HG03159 (cell line): ENCODE results near the gene PTH.

Experiments used
- ATAC-seq: cut with Tn5 transposase; IDR thresholded peaks from one replicate; pipeline ENCODE4 v1.9.1; 2021; ENCODE audit warnings: mild to moderate bottlenecking, moderate library complexity; ENCODE audit not compliant: unreplicated experiment

The PTH gene

DNA sequence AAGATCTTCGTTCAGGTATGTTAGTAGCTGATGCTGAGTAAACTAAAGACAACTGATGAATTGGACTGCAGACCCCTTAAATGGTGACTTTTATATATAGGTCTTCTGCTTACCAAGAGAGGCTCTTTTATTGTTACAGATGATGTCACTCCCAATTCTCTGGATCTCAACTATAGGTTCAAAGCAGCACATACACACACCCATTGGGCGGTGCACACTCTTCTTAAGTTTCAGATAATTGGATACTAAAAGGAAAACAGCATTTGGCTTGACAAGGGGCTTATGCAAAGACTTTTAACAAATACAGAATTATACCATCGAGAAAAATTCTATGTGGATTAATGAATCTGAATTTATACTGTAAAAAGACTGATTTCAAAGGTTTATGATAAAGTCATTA, at the start of gene PTH:
Gene PTH, minus strand, starts transcription at position 69 of the 400 bp plus-strand sequence. CDS start 3,142 bp downstream, outside the sequence.
- no peak for ATAC-seq

DNA sequence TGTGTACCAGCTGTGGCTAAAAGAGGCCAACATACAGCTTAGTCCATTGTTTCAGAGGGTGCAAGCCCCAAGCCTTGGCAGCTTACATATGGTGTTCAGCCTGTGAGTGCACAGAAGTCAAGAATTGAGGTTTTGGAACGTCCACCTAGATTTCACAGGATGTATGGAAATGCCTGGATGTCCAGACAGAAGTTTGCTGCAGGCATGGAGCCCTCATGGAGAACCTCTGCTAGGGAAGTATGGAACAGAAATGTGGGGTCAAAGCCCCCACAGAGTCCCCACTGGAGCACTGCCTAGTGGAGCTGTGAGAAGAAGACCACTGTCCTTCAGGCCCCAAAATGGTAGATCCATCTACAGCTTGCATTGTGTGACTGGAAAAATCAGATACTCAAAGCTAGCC, 42.2 kb upstream of the PTH start:
- no peak for ATAC-seq

DNA sequence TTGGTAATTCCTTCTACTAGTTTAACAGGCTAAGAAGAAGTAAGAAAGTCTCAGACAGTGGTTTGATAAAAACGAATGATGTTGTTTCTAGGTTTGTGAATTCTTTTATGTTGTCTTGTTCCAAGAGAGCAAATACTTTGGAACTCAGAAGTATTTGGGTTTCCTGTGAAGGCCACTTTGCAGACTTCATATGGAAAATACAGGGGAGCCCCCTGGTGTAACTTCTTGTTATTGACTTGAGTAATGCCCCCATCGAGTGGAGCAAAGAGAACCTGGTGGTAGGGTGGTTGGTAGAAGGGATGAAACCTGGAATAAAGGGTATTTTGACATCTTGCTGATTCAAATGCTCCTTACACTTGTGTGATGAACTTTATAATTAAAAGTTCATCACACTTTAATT, 40.0 kb upstream of the PTH start:
- no peak for ATAC-seq

DNA sequence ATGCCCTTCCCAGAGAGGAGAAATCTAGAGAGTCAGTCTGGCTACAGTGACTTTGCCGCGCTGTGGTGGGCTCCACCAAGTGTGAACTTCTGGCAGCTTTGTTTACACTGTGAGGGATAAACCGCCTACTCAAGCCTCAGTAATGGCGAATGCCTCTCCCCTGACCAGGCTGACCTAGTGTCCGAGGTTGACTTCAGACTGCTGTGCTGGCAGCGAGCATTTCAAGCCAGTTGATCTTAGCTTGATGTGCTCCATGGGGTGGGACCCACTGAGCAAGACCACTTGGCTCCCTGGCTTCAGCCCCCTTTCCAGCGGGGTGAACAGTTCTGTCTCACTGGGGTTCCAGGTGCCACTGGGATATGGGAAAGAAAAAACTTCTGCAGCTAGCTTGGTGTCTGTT, 38.6 kb upstream of the PTH start:
- ATAC-seq, result no peak

DNA sequence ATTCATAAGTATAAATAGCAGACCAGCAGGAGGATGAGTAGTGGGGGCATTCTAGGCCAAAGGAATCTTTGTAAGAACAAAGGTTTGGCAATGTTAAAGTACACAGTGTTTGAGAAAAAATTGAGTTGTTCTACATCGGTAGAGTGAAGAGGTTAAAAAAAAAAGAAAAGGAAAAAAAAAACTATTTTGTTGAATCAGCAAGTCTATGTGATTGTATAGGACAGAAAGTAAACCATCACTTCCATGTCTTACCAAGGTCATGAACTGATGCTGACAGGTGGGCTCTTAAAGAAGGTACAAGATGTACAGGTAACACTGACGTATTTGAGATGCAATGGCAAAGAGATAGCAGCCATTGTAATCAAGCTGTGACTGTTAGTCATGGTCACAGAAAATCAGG, 29.5 kb upstream of the PTH start:
- no peak for ATAC-seq

DNA sequence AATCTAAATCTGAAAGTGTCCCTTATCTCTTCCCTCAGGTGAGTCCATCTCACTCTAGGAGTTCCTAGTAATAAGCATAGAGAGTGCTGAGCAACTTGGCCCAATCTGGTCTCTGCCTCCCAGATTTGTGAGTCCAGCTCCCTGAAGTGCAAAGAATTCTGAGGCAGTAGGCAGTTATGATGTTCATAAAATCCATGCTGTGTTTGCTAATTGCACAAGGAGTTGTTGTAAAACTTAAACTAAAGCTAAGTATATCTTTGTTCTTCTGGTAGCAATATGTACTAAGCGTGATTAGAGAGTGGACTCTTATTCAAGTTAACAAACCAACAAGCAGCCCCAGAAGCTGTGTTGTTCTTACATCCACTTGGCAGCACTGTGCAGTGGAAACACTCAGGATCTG, 7.6 kb upstream of the PTH start:
- ATAC-seq, result no peak

DNA sequence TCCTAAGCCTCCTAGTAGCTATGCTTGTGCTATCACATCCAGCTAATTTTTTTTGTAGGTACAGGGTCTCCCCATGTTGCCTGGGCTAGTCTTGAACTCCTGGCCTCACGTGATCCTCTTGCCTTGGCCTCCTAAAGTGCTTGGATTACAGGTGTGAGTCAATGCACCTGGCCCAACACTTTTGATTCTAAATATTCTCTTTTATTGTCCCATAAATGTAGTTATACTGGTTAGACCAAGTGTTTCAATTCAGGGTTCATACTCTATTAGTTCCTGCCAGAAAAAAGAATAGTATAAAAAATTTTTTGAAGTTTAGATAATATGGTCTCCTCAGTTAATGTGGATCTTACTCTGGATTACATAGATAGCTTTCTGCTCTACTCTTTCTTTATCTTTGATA, 6.7 kb upstream of the PTH start:
- ATAC-seq, result no peak

DNA sequence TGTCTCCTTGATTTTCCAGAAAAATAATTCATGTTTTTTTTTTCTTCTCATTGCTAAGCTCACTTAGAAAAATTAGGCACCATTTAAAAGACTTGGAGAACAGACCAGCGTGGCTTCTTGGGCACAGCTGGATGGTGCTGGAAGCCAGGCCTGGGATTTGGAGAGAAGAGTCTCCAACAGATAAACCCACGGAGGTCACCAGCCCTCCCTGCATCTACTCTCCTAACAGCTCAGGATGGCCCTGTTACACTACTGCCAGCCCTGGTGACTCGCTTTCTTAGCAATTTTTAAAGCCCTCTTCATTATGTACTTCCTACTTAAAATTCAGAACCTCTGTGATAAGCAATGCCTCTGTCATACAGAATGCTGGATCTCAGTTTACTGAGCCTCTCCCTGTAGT, 1.7 kb downstream of the PTH start:
- no peak for ATAC-seq

DNA sequence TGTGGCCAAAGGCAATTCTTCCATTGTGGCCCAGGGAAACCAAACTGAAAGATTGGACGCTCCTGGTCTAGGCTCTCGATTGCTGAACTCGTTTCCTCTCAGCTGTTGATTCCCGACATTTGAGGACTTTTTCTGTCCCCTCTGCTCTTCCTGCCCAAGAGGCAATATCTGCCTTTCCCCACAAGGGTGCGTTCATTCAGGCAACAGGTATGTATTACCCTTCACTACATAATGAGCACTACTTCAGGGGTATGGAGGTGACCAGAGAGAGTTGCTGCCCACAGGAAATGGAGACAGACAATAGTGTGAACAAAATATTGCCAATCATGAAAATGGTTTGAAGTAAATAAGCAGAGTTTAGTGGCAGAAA, 8.2 kb downstream of the PTH start:
- no peak for ATAC-seq

DNA sequence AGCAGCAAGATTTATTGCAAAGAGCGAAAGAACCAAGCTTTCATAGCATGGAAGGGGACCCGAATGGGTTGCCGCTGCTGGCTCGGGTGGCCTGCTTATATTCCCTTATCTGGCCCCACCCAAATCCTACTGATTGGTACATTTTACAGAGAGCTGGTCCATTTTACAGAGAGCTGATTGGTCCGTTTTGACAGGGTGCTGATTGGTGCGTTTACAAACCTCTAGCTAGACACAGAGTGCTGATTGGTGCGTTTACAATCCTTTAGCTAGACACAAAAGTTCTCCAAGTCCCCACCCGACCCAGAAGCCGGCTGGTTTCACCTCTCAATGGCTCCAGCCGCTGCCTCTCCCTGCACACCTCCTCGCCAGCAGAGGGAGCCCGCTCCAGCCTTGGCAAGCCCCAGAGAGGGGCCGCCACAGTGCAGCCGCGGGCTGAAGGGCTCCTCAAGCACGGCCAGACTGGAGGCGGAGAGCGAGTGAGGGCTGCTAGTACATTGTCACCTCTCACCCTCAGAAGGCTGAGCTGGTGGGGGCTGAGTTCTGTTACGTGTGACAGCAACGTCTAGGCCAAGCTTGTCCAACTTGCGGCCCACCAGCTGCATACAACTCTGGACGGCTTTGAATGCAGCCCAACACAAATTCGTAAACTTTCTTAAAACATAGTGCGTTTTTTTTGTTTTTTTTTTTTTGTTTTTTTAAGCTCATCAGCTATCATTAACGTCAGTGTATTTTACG, 8.7 kb downstream of the PTH start:
- ATAC-seq, result peak; percentile 85

DNA sequence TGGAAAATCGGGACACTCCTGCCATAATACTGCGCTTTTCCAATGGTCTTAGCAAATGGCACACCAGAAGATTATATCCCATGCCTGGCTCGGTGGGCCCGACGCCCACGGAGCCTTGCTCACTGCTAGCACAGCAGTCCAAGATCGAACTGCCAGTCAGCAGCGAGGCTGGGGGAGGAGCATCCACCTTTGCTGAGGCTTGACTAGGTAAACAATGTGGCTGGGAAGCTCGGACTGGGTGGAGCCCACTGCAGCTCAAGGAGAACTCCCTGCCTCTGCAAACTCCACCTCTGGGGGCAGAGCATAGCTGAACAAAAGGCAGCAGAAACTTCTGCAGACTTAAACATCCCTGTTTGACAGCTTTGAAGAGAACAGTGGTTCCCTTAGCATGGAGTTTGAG, 15.6 kb downstream of the PTH start:
- no peak for ATAC-seq

DNA sequence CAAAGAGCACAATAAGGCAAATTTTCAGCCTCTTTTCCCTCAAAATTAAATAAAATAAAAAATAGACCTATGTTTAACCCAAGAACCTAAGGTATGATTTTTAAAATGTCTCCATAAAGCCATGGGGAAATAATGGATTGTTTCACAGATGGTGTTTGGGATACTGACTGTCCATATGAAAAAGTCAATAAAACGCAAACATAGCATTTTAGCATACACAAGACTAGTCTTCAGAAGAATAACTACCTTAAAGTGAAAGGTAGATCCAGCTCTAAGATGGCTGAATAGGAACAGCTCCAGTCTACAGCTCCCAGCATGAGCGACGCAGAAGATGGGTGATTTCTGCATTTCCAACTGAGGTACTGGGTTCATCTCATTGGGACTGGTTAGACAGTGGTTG, 16.1 kb downstream of the PTH start:
- ATAC-seq, result no peak

DNA sequence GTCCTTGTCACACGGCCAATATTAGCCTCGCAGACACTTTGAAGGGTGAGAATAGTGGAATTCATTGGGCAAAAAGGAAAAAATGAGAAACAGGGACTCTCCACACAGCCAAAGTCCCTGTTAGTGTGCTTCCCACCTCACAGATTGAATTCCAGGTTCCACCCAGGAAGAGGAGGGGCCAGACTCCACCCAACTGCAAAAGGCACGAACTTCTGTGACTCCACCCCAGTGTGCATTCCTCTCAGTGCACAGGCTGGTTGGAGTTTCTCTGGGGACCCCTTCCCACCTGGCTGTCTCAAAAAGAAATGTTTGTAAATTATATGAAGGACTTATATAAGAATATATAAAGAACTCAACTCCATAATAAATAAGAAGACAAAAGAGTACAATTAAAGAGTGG, 20.7 kb downstream of the PTH start:
- ATAC-seq, result no peak

DNA sequence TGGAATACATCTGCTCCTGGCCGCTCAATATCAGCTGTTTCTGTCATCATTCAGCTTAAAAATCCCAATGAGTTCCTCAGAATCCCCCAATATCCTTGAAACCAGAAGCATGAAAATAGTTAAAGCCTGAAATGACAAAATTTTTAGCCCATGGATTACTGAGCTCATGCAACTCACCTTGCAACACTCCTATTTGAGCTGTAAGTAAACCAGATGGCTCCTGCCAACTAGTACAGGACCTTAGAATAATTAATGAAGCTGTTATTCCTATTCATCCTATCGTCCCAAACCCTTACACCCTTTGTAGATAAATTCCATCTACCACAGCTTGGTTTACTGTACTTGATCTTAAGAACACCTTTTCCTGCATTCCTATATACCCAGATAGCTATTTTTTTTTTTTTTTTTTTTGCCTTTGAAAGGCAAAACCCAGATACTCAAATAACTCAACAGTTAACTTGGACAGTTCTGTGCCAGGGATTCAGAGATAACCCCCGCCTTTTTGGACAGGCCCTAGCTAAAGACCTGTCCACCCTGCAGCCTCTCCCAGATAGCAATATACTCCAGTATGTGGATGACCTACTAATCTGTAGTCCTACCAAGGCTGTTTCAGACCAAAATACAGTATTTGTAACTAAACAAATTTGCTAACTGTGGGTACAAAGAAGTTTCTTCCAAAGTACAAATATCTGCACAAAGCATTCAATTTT, 22.6 kb downstream of the PTH start:
- ATAC-seq, result no peak

DNA sequence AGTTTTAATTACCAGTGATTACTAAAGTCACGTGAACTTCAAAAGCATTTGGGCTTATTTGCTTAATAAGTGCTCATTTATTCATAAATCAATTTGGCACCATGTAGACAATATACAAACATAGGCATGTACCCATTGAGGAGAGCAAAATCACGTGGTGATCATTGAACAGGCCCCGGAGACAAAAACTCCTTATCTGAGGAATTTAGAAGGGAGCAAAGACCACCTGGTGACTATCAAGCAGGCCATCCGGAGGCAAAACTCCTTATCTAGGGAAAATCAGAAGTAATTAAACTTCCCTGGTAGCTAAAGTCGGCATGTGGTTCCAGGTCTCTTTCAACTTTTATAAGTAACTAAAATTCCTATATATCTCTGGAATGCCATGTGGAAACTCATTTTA, 27.0 kb downstream of the PTH start:
- no peak for ATAC-seq

DNA sequence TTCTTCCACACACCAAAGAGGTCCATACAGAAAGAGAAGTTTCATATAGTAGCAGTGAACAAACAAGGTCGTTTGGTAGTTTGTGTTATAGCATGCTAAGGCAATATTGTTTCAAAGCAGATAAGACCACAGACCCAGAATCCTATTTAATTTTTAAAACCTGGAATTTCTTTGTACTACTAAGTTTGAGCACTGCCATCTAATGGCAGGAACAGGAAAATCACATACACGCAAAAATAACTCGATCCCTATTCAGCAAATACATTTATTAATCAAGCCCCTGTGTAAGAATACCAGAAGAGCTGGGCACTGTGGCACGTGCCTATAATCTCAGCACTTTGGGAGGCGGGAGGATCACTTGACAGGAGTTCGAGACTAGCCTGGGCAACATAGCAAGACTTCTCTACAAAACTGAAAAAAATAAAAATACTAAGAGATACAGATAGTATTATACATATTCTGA, 29.9 kb downstream of the PTH start:
- no peak for ATAC-seq

DNA sequence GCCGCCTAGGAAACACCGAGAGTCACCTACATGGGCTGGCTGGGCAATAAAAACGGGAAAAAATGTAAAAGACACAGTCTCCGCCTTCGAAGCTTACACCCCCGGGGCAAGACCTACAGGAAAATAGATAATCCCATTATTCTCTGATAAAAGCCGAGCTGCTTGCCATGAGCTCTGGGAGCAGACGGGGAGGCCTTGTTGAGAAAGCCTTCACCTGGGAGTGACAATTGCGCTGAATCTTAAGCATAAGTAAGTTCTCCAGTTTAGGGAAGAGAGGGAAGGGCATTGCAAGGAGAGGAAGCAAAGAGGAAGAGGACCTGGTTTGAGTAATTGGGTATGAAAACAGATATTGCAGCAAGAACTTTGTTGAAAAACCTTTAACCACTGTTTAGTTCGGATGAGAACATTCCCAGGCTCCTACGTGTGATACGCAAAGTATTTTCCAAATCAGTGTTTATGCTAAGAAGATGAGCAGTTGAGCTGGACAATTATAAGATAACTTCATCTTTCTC, 32.0 kb downstream of the PTH start:
- no peak for ATAC-seq

DNA sequence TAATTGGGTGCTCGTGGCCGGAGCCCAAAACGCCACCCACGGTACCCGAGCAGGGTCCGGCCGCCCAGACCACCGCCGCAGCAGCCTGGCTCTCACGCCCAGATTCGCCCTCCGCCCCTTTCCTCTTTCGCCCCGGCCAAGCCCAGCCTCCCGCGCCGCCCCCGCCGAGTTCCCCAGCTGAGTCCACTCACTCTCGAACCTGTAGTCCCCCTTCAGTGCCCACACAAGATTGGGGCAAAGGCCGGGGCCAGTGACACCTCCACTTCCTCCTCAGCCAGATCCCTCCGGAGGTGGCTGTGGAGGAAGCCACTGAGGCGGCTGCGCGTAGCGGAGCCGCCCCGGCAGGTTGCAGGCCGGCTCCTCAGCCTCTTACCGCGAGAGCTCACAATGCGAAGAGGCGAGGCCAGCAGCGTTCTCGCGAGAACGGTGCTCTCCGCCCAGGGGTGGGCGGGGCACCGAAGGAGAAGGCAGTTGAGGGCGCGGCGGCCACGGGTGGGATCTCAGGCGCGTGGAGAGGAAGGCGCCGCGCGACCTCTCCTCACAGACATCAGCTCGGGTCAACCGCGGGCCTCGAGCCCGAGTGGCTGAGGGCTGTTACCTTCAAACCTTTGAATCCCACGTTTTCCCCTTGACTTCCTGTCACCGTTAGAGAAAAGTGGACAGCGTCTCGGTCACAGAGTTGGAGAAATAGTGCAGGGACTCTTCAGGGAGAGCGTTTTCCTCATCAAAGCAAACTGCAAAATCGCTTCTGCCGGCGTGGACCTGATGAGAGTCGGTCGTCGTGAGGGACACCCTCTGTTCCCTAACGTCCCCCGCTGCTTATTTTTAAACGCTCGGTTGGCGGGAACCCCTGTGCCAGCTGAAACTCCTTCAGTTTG, 32.7 kb downstream of the PTH start, which contains the start of gene BTBD10:
Gene BTBD10, minus strand, starts transcription at position 322 of the 878 bp plus-strand sequence. CDS start 18,098 bp downstream, outside the sequence.
- ATAC-seq, result peak; percentile 92

DNA sequence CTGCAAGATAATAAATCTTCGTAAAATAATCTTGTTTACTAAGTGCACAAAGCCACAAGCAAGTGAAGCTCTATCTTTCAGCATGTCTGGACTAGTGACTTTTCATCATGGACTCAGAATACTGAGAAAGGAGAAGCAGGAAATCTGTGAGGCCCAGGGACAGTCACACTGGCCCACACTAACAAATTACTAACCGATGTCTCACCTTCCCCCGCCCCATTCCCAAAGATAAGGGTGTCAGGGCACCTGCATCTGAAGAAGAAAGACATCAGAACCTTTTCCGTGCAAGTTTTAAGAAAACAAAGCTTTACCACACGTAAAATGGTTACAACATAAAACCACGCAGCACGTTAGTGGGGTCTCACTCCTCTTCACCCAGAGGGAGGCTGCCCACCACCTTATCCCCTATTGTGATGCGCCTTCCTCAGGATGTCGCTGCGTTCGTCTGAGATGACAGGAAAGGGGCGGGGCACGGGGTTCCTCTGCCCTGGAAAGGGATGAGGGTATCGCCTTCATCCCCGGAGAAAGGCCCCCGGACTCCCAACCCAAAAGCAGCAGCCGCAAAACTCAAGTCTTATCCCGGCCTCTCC, 33.4 kb downstream of the PTH start:
- ATAC-seq, result peak; percentile 32

DNA sequence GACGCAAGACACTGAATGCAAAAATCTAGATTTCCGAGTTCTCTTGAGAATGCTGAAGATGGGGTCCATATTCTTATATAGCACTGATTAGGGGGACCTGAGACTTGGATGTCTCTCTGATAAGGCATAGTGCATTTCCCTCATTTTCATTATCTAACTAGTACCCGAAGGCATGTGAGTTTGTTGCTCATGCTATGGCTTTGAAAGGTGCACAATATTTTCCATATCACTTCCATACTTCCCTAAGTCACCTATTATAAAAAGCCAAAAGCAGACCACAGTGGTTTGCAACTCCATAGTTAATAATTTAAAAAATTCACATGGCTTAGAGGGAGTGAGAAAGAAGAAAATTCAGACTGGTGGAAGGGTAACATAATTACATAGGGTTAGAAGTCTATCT, 34.5 kb downstream of the PTH start:
- no peak for ATAC-seq

DNA sequence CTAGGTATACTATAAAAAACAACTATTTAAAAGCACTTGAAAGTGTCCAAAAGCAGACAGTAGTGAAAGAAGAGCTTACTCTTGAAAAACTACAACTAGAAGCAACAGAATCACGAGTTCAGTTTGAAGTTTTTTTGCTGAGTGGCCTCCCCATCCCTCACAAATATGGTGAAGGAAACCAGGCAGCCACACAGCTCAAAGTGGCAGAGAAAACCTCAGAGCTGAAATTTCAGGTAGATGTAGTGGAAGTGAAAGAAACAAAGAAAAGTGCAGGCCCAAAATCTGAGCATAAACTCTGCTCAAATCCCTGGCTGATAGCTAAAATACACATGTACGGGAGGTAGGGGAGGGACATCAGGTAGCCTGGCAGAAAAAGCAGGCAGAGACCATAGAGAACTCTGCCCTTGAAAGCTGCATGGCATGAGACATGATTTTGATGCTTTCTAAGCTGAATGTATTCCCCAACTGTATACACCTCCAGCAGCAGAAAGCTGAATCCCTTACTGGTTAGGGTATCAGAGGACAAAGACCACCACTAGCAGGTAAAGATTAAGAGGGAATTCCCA, 44.9 kb downstream of the PTH start:
- ATAC-seq, result peak; percentile 60
